Testis (tissue), 3 donors: ENCODE measurements around the gene PABPC1L. TPM values are rescaled to one million over a fixed set of nuclear protein-coding genes. Genes with fewer than 3 reads are reported as not detected.
A peak's percentile ranks its signal among the peaks of the same experiment; 100 is the strongest.

Source experiments
- DNase-seq: peaks from one replicate; pipeline ENCODE4 v3.0.0-alpha.2; 2019
- H3K27ac ChIP-seq, 2 donors: fragments of 200-600 bp; sonication (generic); one replicate each; pipeline ENCODE4 v1.5.1; 2019
- H3K27me3 ChIP-seq: fragments of 200-600 bp; sonication (generic); one replicate; pipeline ENCODE4 v1.5.1; 2019
- H3K36me3 ChIP-seq: fragments of 200-600 bp; sonication (generic); one replicate; pipeline ENCODE4 v1.5.1; 2017; ENCODE audit warnings: low read depth; ENCODE audit errors: missing control alignments
- H3K4me1 ChIP-seq: fragments of 200-600 bp; sonication (generic); one replicate; pipeline ENCODE4 v1.5.1; 2019
- H3K4me3 ChIP-seq, 2 donors: fragments of 200-600 bp; sonication (generic); one replicate each; pipeline ENCODE4 v1.5.1; 2017 to 2019
- H3K9me3 ChIP-seq: fragments of 200-600 bp; sonication (generic); one replicate; pipeline ENCODE4 v1.5.1; 2017
- POLR2A ChIP-seq: fragments of 450-650 bp; IDR thresholded peaks from one replicate; pipeline ENCODE4 v1.6.1; 2017; ENCODE audit warnings: antibody characterized with exemption, mild to moderate bottlenecking, moderate library complexity
- WGBS, 2 donors: methylation state at CpG; one replicate each; pipeline ENCODE4 v1.1.5; 2018; 5-methylcytosine and 5-hydroxymethylcytosine counted together
- intact Hi-C: fragments of 100-400 bp; cut with DNase I; formaldehyde crosslinking; loops from one replicate; pipeline ENCODE4 v1.15.1; 2023; ENCODE audit warnings: low total_unique reads
- polyA plus RNA-seq: library from polyadenylated mRNA; stranded (reverse); fragments of 350-450 nt; fragmentation: Illumina TruSeq; extraction: RNeasy Lipid Tissue Mini Kit (QIAGEN cat#74804); gene quantifications from one replicate; pipeline ENCODE4 v1.2.3, GENCODE V29; 2014; ENCODE audit warnings: low read depth, low replicate concordance; ENCODE audit not compliant: insufficient read depth
- total RNA-seq, 2 donors: library from RNA; depleted of rRNA; stranded (reverse); fragments of >200 nt; gene quantifications; one replicate each; pipeline ENCODE4 v1.2.3, GENCODE V29; 2016
- TF ChIP-seq, protein P1 (sequence below), 3 experiments: fragments of 450-650 bp in 2 of 3; fragments of 200-600 bp in 1 of 3; sonication (generic) in 1 of 3; IDR thresholded peaks; one replicate each; pipeline ENCODE4 v1.5.1; 2016 to 2019; ENCODE audit warnings: antibody characterized with exemption in 3 of 3, mild to moderate bottlenecking in 2 of 3, moderate library complexity in 1 of 3

PABPC1L gene
- total and polyA plus RNA-seq, 3 donors from 2014 or later, result 27.9 to 71.7 (median 59.2) TPM

- H3K36me3 ChIP-seq, result no peaks in the 10 kb centered on the region
- H3K9me3 ChIP-seq, result no peaks in the 10 kb centered on the region
- H3K27ac ChIP-seq, result no peak overlapping the region
- no peak for DNase-seq
- H3K4me1 ChIP-seq, result no peaks in the 10 kb centered on the region
- TF ChIP-seq POLR2A, result no peak
- TF ChIP-seq, protein P1, sequence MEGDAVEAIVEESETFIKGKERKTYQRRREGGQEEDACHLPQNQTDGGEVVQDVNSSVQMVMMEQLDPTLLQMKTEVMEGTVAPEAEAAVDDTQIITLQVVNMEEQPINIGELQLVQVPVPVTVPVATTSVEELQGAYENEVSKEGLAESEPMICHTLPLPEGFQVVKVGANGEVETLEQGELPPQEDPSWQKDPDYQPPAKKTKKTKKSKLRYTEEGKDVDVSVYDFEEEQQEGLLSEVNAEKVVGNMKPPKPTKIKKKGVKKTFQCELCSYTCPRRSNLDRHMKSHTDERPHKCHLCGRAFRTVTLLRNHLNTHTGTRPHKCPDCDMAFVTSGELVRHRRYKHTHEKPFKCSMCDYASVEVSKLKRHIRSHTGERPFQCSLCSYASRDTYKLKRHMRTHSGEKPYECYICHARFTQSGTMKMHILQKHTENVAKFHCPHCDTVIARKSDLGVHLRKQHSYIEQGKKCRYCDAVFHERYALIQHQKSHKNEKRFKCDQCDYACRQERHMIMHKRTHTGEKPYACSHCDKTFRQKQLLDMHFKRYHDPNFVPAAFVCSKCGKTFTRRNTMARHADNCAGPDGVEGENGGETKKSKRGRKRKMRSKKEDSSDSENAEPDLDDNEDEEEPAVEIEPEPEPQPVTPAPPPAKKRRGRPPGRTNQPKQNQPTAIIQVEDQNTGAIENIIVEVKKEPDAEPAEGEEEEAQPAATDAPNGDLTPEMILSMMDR (IDR thresholded peaks at IDR 0.05), result no peak
- 95 to 100% methylated on average over 4 to 10 of the region's 10 CpGs for WGBS, 2 donors
- H3K4me3 ChIP-seq, result no peak overlapping the region
- H3K27me3 ChIP-seq, result no peaks in the 10 kb centered on the region
- intact Hi-C loops, result no loop called here
Observed at GRCh38 chr20:44936510-44936909, 26.6 kb downstream of the PABPC1L start.

GRCh38 chr20:44938637-44939036 lies 28.8 kb downstream of the PABPC1L start:
- Histone ChIP-seq H3K36me3 (no peaks in the 10 kb centered on the region), H3K4me1 (peaks cover 11% of the 10 kb centered on the region), H3K27me3 (no peaks in the 10 kb centered on the region), H3K9me3 (no peaks in the 10 kb centered on the region), H3K27ac (no peak overlapping the region), H3K4me3 (no peak overlapping the region)
- no peak for DNase-seq
- TF ChIP-seq, protein P1 (IDR thresholded peaks at IDR 0.05), result no peak
- TF ChIP-seq POLR2A, result no peak
- WGBS, 2 donors, result 76 to 84% methylated on average over 9 of the region's 9 CpGs
- intact Hi-C loops, result no loop called here

DNA sequence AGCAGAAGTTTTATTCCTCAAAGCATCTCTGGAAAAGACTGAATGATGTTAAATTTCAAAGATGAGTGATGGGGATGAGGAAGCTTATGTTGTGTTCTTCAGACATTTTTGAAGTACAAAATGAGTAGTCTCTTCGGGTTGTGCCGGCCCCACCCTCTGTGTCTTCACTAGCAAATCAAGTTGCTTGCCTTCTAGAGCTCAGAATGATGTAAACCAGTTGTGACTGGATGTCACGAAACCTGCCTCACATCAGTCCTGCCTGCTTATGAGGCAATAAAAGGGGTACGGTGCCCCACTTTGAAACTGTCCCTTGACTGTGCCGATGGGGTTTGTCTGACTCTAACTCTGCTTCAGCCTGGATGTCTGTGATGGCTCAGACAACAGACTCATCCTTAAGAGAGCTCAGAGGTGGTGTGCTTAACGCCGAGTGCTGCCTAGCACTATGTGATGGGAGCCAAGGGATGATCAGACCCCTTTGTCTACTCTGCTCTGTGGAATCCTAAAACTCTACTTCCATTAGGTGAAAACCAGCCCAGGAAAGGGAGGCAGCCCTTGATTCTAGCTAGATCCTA lies 31.3 kb downstream of the PABPC1L start:
- Histone ChIP-seq H3K27ac (no peak overlapping the region), H3K36me3 (no peaks in the 10 kb centered on the region), H3K9me3 (no peaks in the 10 kb centered on the region), H3K4me3 (no peak overlapping the region), H3K4me1 (peaks cover 20% of the 10 kb centered on the region), H3K27me3 (no peaks in the 10 kb centered on the region)
- intact Hi-C loops, result no loop called here
- TF ChIP-seq, protein P1 (IDR thresholded peaks at IDR 0.05), result no peak
- TF ChIP-seq POLR2A, result no peak
- no peak for DNase-seq
- 82 to 91% methylated on average over 7 of the region's 7 CpGs for WGBS, 2 donors

DNA sequence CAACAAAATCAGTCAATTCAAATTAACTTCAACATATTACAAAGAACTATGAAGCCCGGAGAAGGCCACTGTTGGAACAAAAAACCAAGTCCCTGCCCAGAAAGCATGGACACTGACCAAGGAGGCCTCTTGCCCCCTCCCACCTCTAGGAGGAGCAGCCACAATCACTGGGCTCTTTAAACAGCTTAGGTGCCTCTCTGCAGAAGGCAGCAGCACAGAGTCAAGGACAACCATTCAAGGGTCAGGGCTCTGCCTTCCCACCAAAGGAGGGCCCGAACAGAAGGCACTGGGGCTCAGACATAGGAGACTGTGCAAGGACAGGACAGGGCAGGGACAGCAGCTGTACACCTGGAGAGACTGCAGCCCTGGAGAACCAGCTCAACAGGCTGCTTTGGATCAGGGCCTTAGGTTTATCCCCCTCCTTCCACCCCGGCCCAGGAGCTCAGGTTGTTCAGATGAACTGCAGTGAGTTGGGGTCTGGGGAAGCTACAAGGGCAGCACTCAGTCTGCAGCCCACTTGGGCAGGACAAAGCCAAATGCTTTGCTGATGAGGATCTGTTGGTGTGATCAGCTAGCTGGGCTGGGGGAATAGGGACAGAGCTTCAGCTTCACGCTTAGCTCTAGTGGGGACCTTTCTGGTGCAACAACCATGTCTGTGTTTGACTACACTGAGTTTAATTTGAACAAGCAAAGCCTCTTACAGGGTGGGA lies 32.6 kb downstream of the PABPC1L start:
- H3K36me3 ChIP-seq, result no peaks in the 10 kb centered on the region

More for the DNA sequence above, 32.6 kb downstream of the PABPC1L start:
- TF ChIP-seq, protein P1 (IDR thresholded peaks at IDR 0.05), result peak in 1 of 3 experiments; percentile 8
- TF ChIP-seq POLR2A, result no peak
- no peak for DNase-seq
- H3K9me3 ChIP-seq, result no peaks in the 10 kb centered on the region
- no peak overlapping the region for H3K27ac ChIP-seq
- WGBS, 2 donors, result 48 to 53% methylated on average over 2 to 4 of the region's 4 CpGs
- no peaks in the 10 kb centered on the region for H3K27me3 ChIP-seq
- peaks cover 27% of the 10 kb centered on the region for H3K4me1 ChIP-seq
- intact Hi-C loops, result no loop called here
- H3K4me3 ChIP-seq, result no peak overlapping the region
